Fibroblast of lung (primary cell): ENCODE data around the gene TOP1. TPM values are rescaled to one million over a fixed set of nuclear protein-coding genes. Genes with fewer than 3 reads are reported as not detected.

ENCODE experiments used
- DNase-seq, 2 donors: peaks; one replicate each; pipeline versions ENCODE4 v3.0.0 to v3.0.0-alpha.2; 2010; ENCODE audit warnings: low read depth in 2 of 2
- H2AFZ ChIP-seq: 2 replicates; pipeline ENCODE4 v1.5.1; 2012; ENCODE audit warnings: low read length, control low read depth, inconsistent platforms
- H3K27ac ChIP-seq: 2 replicates; pipeline ENCODE4 v1.5.1; 2011; ENCODE audit warnings: low read length, control low read depth; ENCODE audit not compliant: insufficient read depth
- H3K27me3 ChIP-seq: 2 replicates; pipeline ENCODE4 v1.5.1; 2011; ENCODE audit warnings: mild to moderate bottlenecking, low read length; ENCODE audit not compliant: control insufficient read depth, insufficient read depth
- H3K36me3 ChIP-seq: 2 replicates; pipeline ENCODE4 v1.5.1; 2011; ENCODE audit warnings: low read length; ENCODE audit not compliant: control insufficient read depth, insufficient read depth
- H3K4me1 ChIP-seq: 2 replicates; pipeline ENCODE4 v1.5.1; 2011; ENCODE audit warnings: low read length; ENCODE audit not compliant: control insufficient read depth, insufficient read depth; ENCODE audit errors: extremely low read depth
- H3K4me2 ChIP-seq: 2 replicates; pipeline ENCODE4 v1.5.1; 2011; ENCODE audit warnings: low read length, control low read depth; ENCODE audit not compliant: insufficient read depth; ENCODE audit errors: extremely low read depth
- H3K4me3 ChIP-seq, 4 experiments: fragments of 200-600 bp in 1 of 4; sonication (generic) in 1 of 4; replicated peaks in 1 of 4; 2 replicates each; pipeline ENCODE4 v1.5.1; 2011 to 2016; ENCODE audit warnings: low read length in 4 of 4, low read depth in 3 of 4, mild to moderate bottlenecking in 3 of 4, control low read depth in 2 of 4, inconsistent platforms in 1 of 4, mixed read lengths in 1 of 4; ENCODE audit not compliant: insufficient read depth in 1 of 4; ENCODE audit errors: control extremely low read depth in 1 of 4
- H3K79me2 ChIP-seq: 2 replicates; pipeline ENCODE4 v1.5.1; 2012; ENCODE audit warnings: mild to moderate bottlenecking, low read length, inconsistent platforms; ENCODE audit not compliant: control insufficient read depth, insufficient read depth
- H3K9ac ChIP-seq: 2 replicates; pipeline ENCODE4 v1.5.1; 2011; ENCODE audit warnings: mild to moderate bottlenecking, low read length, control low read depth; ENCODE audit not compliant: insufficient read depth
- H3K9me3 ChIP-seq: 2 replicates; pipeline ENCODE4 v1.5.1; 2012; ENCODE audit warnings: low read depth, low read length; ENCODE audit not compliant: control insufficient read depth, insufficient read depth
- H4K20me1 ChIP-seq: 2 replicates; pipeline ENCODE4 v1.5.1; 2011; ENCODE audit warnings: low read length; ENCODE audit not compliant: control insufficient read depth, insufficient read depth; ENCODE audit errors: extremely low read depth
- CTCF ChIP-seq, 2 donors: IDR thresholded peaks in 1 of 2; conservative IDR thresholded peaks in 1 of 2; 1 replicate in 1 of 2; 2 replicates in 1 of 2; pipeline ENCODE4 v1.5.1; 2011 to 2012; ENCODE audit warnings: low read length in 2 of 2, control low read depth in 1 of 2, inconsistent platforms in 1 of 2, low read depth in 1 of 2, mild to moderate bottlenecking in 1 of 2
- EZH2 ChIP-seq: IDR thresholded peaks from 2 replicates; pipeline ENCODE4 v1.5.1; 2012; ENCODE audit warnings: low read length, control low read depth, mild to moderate bottlenecking; ENCODE audit errors: missing control alignments
- polyA plus RNA-seq, 2 donors: library from polyadenylated mRNA; depleted of rRNA in 1 of 2; stranded (reverse) in 1 of 2; unstranded in 1 of 2; fragments of >200 nt; gene quantifications; 2 replicates each; pipeline ENCODE4 v1.2.1, GENCODE V29; 2011 to 2012; ENCODE audit warnings: missing spikeins in 1 of 2
- total RNA-seq: library from RNA; depleted of rRNA; stranded (reverse); fragments of >200 nt; gene quantifications from 2 replicates; pipeline ENCODE4 v1.2.1, GENCODE V29; 2014

Gene TOP1
- total and polyA plus RNA-seq, 2 donors (not counting 1 experiment from before 2014, with no cell fraction given), result 18.4 to 35.3 TPM

GRCh38 chr20:41142919-41143318 lies 114.3 kb downstream of the TOP1 start:
- H4K20me1 ChIP-seq, result no peaks in the 10 kb centered on the region
- peaks cover 16% of the 10 kb centered on the region for H3K4me1 ChIP-seq
- no peak overlapping the region for H3K4me2 ChIP-seq

GRCh38 chr20:41143354-41143753 lies 114.7 kb downstream of the TOP1 start:
- Histone ChIP-seq H3K4me2 (no peak overlapping the region), H2AFZ (no peak overlapping the region), H3K9ac (no peak overlapping the region), H3K9me3 (no peaks in the 10 kb centered on the region), H4K20me1 (no peaks in the 10 kb centered on the region), H3K36me3 (no peaks in the 10 kb centered on the region), H3K4me1 (peaks cover 16% of the 10 kb centered on the region), H3K4me3 (no peak overlapping the region), H3K27ac (no peak overlapping the region), H3K79me2 (peaks cover 82% of the 10 kb centered on the region), H3K27me3 (no peaks in the 10 kb centered on the region)
- TF ChIP-seq EZH2 (no peak), CTCF (conservative IDR thresholded peaks at IDR 0.05 in 1 of 2, IDR thresholded peaks at IDR 0.05 in 1 of 2; ENCODE audit: low read depth in 1 of 2, low read length in 2 of 2) (no peak)
- DNase-seq, result no peak

More at GRCh38 chr20:41142919-41143318, 114.3 kb downstream of the TOP1 start:
- H3K36me3 ChIP-seq, result no peaks in the 10 kb centered on the region
- no peak overlapping the region for H3K4me3 ChIP-seq
- no peak overlapping the region for H3K9ac ChIP-seq
- no peaks in the 10 kb centered on the region for H3K27me3 ChIP-seq
- peaks cover 85% of the 10 kb centered on the region for H3K79me2 ChIP-seq
- H3K9me3 ChIP-seq, result no peaks in the 10 kb centered on the region
- DNase-seq, result no peak
- no peak overlapping the region for H3K27ac ChIP-seq
- TF ChIP-seq CTCF (conservative IDR thresholded peaks at IDR 0.05 in 1 of 2, IDR thresholded peaks at IDR 0.05 in 1 of 2; ENCODE audit: low read depth in 1 of 2, low read length in 2 of 2) (no peak), EZH2 (no peak)
- H2AFZ ChIP-seq, result no peak overlapping the region

GRCh38 chr20:41145317-41145716 lies 116.7 kb downstream of the TOP1 start:
- Histone ChIP-seq H3K4me2 (no peak overlapping the region), H3K27ac (no peak overlapping the region), H2AFZ (no peak overlapping the region), H3K9ac (no peak overlapping the region), H3K4me3 (no peak overlapping the region), H3K27me3 (no peaks in the 10 kb centered on the region), H3K9me3 (no peaks in the 10 kb centered on the region), H3K79me2 (peaks cover 73% of the 10 kb centered on the region), H3K36me3 (no peaks in the 10 kb centered on the region), H4K20me1 (no peaks in the 10 kb centered on the region), H3K4me1 (peaks cover 9% of the 10 kb centered on the region)
- DNase-seq, result no peak
- TF ChIP-seq EZH2, result no peak
